Right lung (tissue), 5 donors: ENCODE results near the gene OSBPL8. TPM values are rescaled to one million over a fixed set of nuclear protein-coding genes. Genes with fewer than 3 reads are reported as not detected.

ENCODE experiments used
- DNase-seq, 2 donors: peaks; one replicate each; pipeline ENCODE4 v3.0.0-alpha.2; 2013
- polyA plus RNA-seq, 5 donors: library from polyadenylated mRNA; unstranded; fragments of 120-200 nt; gene quantifications; one replicate each; pipeline versions ENCODE4 v1.2.1 to v1.2.3, GENCODE V29; 2013; ENCODE audit warnings: inconsistent platforms in 1 of 5, low replicate concordance in 1 of 5; ENCODE audit not compliant: insufficient read length in 5 of 5, insufficient read depth in 1 of 5

The OSBPL8 gene
- polyA plus RNA-seq, 5 donors = 32.5 to 72.8 (median 61.6) TPM

GRCh38 chr12:76310110-76310509 lies 249.5 kb downstream of the OSBPL8 start:
- no peak for DNase-seq

- no peak for DNase-seq
These were observed 250.7 kb downstream of the OSBPL8 start for GRCh38 chr12:76308866-76309265.

- DNase-seq = no peak
These were observed 252.5 kb downstream of the OSBPL8 start for GRCh38 chr12:76307083-76307482.

GRCh38 chr12:76303989-76304460 lies 255.5 kb downstream of the OSBPL8 start:
- no peak for DNase-seq

GRCh38 chr12:76303365-76303764 lies 256.2 kb downstream of the OSBPL8 start:
- no peak for DNase-seq

Other genes starting within 250 kb of the OSBPL8 start
- 10 to 100 TPM; 22.7 to 38.3 (median 30.2) TPM for gene BBS10, start 211.4 kb downstream of the OSBPL8 start, polyA plus RNA-seq
- gene ZDHHC17, start 204.3 kb upstream of the OSBPL8 start, polyA plus RNA-seq = 100 to 1,000 TPM in 1 of 5 donors, 10 to 100 TPM in 4; 49.6 to 102 (median 83.7) TPM